H4 (cell line): ENCODE data around the gene RBM10. TPM values are rescaled to one million over a fixed set of nuclear protein-coding genes. Genes with fewer than 3 reads are reported as not detected.

ENCODE experiments used
- DNase-seq: peaks from one replicate; pipeline ENCODE4 v3.0.0-alpha.2; 2015; ENCODE audit warnings: low spot score
- total RNA-seq: library from RNA; depleted of rRNA; stranded (reverse); fragments of >200 nt; shearing (Covaris generic); gene quantifications from 2 replicates; pipeline ENCODE4 v1.2.3, GENCODE V29; 2014

RBM10 gene
- total RNA-seq, 1 experiment from 2014 or later: 37.9 TPM

DNA sequence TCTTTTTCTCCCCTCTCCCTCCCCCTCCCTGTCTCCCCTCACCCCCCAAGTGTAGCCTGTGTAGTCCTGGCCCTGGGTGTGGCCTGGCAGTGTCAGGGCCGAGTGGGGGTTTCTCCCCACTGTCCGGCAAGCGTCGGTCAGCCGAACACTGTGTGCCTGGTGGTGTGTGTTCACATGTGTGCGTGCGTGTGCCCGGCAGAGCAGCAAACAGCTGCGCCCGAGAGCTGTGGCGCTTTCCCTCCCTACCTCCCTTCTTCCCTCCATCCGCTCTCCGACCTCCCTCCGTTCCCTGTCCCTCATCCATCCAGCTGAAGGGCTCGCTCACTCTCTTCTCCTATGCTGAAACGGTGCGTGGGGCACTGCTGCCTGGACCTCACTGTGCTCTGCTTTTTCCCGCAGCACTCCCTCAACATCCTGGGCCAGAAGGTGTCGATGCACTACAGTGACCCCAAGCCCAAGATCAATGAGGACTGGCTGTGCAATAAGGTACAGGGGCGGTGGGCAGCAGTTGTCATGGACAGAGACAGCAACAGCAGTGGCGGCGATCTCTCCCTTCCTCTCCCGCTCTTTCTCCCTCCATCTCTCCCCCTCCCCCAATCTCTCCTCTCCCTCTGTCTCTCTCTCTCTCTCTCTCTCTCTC, 31.2 kb downstream of the RBM10 start:
- DNase-seq: no peak

DNA sequence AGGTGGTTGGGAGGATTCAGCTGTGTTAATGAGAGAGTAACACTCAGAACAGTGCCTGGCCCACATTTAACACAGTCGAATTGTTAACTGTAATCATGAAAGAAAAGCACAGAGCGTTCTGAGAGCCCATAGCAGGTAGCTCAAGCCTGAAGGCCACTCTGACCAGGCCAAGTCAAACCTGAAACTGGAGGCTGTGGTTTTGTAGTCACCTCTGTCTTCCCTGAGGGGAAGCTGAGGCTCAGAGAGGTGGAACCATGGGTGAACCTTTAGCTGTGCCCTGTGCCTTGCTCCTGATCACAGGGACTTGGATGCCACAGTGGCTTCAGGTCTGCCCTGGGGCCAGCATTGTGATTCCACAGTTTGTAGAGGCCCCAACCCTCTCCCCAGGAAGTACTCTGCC, 32.1 kb downstream of the RBM10 start:
- DNase-seq: no peak

DNA sequence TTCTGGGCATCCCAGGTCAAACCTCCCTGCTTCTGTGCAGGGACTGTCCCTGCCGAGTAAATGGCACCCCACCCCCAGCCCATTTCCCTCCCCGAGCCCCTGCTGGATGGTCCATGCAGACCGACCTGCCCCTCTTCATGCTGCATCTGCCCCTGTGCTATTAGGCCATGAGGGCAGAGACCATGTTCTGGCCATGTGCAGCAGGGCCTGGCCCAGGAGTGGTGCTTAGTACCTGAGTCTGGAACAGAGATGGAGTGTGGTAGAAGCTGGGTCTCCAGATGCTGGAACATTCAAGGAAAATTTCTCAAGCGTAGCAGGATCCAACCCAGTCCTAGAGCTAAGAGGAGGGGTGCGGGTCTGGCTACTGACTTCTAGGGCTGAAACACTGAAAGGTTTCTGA, 33.3 kb downstream of the RBM10 start:
- no peak for DNase-seq

DNA sequence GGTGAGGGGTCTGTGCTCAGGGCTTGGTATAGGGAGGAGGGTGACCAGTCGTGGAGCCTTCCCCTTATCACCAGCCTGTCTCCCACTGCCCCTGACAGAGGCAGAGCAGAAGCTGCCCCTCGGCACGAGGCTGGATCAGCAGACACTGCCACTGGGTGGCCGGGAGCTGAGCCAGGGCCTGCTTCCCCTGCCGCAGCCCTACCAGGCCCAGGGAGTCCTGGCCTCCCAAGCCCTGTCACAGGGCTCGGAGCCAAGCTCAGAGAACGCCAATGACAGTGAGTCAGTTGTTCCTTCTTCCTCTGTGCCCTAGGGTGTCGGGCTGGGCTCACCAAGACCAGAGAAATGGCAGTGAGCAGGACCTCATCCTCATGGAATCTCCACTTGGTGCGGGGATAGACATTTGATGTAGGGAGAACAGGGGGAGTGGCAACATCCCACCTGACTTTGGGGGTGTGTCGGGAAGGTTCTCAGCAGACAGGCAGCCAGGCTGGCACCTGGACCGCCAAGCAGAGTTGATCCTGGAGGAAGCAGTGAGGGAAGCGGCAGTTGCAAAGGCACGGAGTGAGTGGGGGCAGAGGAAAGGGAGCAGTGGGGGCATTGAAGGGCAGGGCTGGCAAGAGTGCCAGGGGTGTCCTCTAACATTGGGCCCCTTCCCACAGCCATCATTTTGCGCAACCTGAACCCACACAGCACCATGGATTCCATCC, 34.4 kb downstream of the RBM10 start:
- no peak for DNase-seq

DNA sequence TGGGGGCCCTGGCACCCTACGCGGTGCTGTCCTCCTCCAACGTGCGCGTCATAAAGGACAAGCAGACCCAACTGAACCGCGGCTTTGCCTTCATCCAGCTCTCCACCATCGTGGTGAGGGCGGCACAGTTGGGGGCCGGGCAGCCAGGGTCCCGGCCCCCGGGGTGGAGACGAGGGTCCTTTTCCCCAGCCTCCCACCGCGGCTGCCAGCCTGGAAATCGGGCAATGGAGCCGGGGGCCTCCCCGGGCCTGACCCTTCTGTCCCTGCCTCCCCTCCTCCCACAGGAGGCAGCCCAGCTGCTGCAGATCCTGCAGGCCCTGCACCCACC, 34.9 kb downstream of the RBM10 start:
- DNase-seq: no peak

DNA sequence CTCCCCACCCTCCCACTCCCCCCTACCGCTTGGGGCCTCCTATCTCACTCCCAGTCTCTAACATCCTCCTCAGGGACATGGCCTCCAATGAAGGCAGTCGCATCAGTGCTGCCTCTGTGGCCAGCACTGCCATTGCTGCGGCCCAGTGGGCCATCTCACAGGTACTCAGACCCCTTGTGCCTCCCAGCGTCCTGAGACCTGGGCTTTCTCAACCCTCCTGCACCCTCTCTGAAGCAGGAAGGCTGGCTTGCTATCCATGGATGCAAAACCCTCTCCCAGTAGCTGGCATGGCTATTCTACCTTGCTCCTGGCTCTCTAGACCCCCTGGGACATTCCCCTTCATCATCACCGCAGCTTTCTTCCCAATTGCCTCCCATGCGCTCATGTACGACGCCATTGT, 35.3 kb downstream of the RBM10 start:
- DNase-seq: no peak

DNA sequence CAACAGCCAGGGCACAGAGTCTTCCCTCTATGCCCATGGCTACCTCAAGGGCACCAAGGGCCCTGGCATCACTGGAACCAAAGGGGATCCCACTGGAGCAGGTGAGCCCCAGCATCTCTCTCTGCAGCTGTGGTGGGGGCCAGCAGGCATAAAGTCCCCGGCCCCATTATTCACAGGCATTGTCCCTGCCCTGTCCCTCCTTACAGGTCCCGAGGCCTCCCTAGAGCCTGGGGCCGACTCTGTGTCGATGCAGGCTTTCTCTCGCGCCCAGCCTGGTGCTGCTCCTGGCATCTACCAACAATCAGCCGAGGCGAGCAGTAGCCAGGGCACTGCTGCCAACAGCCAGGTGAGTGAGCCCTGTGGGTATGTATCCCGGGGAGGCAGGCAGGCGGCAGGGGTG, 36.3 kb downstream of the RBM10 start:
- DNase-seq: no peak

DNA sequence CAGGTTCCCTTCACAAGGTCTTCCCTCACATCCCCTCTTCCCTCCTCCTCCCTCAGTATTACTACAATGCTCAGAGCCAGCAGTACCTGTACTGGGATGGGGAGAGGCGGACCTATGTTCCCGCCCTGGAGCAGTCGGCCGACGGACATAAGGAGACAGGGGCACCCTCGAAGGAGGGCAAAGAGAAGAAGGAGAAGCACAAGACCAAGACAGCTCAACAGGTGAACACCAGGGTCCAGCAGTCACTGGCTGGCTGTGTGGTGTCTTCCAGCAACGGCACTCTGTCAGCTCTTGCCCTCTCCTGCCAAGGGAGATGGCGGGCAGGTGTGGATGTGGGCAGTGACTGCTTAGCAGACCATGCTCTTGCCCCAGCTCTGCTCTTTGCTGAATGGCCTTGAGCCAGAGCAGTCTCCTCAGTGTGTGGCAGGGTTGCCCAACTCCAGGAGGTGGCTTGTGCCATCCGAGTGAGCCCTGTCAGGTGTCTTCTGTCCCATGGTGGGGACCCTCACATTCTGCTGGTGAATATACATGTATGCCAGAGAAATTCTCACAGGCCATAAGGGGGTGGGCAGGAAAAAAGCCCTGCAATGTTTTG, 37.2 kb downstream of the RBM10 start:
- no peak for DNase-seq

DNA sequence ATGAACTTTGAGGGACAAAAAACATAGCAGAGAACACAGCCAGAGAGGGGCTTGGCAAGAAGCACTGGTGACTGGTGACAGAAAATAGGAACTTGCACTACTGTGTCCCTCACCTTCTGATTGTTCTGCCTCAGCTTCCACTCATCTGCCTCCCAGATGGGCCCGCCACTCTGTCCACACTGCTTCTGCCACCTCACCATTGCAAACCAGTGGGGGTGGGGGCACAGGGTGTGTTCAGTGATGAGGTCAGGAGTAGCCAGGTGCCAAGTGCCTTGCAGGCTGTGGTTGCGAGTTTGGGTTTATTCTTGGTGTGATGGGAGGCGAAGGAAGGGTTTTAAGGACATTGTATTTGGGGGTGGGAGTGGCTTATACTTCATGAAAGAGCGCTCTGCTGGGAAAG, 39.5 kb downstream of the RBM10 start:
- DNase-seq: no peak

DNA sequence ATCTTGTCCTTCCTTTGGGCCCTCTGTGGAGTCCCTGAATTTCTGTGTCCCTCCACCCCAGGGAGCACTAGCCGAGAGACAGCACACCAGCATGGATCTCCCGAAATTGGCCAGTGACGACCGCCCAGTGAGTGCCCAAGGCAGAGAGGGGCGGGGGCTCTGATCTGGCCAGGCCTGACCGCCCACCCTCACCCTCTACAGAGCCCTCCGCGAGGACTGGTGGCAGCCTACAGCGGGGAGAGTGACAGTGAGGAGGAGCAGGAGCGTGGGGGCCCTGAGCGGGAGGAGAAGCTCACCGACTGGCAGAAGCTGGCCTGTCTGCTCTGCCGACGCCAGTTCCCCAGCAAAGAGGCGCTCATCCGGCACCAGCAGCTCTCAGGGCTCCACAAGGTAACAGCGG, 40.2 kb downstream of the RBM10 start:
- no peak for DNase-seq

DNA sequence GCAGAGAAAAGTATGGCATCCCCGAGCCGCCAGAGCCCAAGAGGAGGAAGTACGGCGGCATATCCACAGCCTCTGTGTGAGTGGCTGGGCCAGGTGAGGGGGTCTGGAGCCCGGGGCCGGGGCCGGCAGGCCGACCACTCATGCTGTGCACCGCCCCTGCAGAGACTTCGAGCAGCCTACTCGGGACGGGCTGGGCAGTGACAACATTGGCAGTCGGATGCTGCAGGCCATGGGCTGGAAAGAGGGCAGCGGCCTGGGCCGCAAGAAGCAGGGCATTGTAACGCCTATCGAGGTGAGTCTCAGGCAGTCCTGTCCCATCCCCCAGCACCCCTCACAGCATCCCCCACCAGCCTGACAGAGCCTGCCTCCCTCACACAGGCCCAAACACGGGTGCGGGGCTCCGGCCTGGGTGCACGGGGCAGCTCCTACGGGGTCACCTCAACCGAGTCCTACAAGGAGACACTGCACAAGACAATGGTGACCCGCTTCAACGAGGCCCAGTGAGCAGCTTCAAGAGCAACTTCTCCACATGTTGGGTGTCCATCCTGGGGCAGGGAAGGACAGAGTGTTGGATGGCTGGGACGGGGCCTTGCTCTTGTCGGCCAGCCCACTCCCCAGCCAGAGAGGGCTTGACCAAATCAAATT, 41.2 kb downstream of the RBM10 start:
- DNase-seq: no peak

DNA sequence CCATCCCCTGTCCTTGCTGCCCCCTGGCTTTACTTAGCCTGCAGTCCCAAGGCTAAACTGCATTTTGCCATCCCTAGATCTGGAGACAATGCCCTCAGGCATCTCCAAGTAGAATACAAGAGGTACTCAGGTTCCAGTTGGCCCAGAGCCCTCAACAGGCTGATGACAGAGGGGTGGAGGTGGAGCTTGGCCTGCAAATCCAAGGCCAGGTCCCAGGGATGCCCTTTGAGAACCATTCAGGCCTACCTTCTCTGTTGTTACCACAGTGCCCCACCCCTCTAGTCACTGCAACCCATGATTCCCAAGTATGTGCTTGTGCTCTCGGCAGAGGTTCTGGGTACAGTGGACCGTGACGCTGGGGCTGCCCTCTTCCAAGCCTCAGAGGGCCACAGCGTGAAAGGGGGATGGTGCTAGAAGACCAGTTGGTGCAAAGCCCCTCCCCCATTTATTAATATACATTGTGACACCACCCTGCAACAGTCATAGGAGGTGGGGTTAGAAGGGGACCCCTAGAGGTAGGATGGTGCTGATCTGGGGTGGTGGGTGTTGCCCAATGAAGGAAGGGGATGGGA, 42.2 kb downstream of the RBM10 start:
- no peak for DNase-seq

DNA sequence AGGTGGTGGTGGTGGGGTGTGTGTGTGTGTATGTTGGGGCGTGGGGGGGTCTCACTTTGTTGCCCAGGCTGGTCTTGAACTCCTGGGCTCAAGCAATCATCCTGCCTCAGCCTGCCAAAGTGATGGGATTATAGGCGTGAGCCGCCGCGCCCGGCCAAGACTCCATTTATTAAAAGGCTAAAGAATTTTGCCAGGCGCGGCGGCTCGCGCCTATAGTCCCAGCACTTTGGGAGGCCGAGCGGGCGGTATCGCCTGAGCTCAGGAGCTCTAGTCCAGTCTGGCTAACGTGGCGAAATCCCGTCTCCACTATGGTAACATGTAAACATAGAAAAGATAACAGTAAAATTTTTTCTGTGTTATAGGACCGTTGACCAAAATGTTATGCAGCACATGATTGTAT, 44.9 kb downstream of the RBM10 start:
- DNase-seq: no peak

DNA sequence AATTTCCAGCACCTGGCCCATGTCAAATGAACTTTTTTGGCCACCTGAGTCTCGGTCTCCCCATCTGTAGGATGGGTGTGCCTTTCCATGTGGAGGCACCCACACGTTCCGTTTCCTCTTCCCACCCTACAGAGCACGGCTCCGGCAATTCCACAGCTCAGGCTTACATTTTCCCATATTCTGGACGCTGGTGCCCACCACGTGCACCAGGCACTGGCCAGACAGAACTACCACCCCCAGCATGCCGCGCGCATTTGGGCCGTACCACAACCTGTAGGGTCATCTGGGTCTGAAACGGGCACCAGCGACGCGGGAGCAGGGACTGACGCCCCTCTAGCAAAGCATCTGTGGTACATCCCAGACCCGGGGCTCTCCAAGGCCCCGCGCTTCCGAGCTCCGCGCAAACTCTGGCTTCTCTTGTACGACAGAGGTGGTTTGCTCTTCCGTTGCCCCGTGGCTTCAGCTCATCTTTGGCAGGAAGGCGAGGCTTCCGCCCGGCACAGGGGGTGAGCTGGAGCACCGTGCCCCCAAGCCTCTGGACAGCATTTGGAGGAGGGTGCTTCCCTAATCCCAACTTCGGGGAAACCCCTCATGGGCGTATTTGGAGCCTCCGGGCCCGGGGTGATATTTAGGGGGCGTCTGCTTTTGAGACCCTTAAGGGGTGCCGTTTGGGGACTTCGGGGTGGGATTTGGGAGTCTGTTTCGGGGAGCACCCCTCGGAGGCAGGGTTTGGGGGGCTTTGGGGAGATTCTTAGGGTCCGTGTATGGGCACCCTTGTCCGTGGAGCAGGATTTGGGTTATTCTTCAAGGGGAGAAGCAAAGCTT, 45.6 kb downstream of the RBM10 start:
- DNase-seq: peak; percentile 89

DNA sequence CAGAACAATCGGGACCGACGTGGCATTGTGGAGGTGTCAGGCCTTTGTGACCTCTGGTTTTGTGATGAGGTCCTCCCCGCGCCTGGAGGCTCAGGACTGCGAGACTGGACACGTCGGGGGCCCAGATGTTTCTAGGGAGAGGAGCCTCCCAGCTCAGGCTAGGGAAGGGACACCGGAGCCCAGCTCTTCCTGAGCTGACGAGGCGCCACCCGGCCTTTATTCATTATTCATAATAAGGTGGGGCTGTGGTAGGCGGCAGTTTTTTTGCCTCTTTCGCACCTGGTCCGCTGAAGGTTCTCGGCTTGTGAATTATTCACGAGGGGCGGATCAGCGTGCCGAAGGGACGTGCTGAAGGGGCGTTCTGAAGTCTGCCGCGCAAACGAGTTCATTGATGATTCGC, 46.3 kb downstream of the RBM10 start:
- no peak for DNase-seq

DNA sequence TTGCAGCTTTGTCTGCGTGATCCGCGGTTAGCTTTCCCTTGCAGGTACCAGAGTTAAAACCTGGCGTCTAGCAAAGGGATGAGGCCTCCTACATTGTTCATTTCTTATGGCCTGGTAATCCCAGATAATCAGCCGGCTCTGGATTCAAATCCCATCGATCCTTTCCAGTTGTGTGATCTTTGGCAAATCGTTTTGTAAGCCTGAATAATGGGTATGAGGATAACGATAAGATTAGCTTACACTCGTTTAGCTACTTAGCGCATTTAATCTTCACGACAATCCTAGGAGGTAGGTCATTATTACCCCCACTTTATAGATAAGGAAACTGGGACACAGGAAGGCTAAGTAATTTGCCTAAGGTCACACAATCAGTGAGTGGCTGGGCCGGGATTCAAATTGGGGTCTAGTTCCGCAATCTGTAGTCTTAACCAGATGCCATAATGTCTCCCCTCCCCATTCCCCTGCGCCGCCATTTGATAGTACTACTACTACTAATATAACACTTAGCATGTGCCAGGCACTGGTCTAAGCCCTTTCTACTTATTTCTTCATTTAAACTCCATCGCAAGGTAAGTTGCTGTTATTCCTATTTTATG, 46.9 kb downstream of the RBM10 start:
- DNase-seq: no peak

DNA sequence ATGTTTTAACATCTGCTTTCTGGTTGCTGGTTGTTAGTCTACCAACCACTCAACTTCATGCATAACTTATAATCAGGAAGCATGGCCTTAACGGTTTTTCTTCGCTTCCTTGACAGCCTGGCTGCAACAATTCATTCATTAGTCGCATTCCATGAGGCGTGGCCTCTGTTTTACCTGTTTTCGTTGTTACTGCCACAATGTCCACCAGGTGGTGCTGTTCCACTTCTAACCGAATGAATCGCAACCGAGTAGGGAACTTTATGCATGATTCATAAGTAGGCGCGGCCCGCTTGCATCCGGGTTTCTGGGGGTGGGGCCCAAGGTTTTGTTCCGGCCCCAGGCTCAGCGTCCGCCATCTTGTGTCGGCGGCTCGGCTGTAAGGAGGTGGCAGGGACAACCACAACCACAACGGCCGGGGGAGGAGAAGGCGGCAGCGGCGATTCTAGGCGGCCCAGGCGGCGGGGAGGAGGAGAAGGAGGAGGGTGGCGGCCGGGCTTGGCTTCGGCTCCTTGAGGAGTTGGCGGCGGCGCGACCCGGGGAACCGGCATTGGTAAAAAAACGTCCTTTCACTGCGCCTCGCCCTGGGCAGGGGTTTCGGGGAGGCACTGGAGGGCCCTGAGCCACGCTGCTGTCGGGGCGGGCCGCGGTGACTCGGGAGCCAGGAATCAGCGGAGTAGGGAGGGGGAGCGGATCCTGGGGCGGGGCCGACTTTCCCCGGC, 48.6 kb downstream of the RBM10 start, which contains the start of gene UBA1:
Gene UBA1, plus strand, starts transcription at position 355 of the 719 bp plus-strand sequence. CDS start 4,974 bp downstream, outside the sequence.
- DNase-seq: peak; percentile 90

DNA sequence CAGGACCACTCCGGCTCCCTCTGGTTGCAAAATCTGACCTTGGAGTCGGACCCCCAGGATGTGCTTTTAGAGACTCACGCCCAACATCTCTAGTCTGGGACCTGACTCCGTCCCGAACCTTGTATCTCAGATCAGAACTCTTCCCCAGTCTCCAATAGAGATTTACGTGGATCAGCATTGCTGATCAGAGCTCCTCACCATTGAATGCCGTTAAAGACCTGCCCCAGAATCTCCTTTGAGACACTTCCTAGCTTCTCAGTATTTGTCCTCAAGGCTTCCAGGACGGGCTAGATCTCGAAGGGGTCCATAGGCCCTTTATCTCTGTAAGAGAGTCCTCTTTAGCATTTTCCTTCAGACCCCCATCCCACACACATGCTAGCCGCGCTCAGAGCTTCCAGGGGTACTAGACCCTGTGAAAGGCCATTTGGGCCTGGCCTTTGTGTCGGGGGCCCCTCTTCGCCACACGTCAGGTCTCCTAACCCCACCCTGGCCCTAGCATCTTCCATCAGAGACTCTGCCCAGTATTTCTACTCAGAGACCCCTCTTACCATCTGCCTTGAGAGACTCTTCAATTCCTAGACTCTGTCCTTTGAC, 49.3 kb downstream of the RBM10 start:
- no peak for DNase-seq

DNA sequence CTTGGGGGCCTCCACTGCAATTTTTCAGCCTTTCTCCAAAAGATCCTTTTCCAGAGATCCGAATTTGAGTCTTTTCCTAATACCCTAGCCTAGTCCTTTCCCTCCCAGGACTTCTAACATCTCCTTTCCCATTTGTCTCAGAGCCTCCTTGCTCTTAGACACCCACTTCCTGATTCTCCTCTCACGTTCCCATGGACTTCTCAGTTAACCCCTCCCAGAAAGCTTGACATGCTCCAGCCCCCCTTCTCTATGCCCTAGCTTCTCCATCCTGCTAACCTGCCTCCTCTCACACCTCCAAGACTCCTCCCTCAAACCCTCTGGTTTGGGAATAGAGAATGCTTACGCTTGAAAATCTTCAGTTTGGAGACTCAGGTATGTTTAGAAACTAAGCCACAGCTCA, 51.1 kb downstream of the RBM10 start:
- no peak for DNase-seq

DNA sequence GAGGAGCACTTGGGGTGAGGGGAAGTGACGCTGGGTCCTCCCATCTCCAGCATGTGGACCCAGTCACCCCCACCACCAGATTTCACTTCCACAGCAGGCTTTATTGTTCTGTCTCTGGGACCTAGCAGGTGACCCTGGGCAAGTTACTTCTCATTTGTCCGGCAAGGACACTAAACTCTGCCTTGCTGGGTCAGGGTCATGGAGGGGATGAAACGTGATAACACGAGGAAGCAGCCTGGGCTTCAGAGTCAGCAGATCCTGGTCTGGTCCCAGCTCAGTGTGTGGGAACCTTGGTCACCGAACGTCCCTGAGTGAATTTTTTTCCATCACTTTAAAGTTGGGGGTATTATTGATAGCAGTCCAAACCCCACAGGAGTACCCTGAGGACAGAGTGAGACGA, 52.5 kb downstream of the RBM10 start:
- no peak for DNase-seq
